Activated CD8-positive, alpha-beta T cell treated with anti-CD3 and anti-CD28 coated beads, Interleukin-2, amount 10 ng/mL, durations not matched to agents 7 days and 5 days (primary cell): Measurements from ENCODE around the gene RIMBP3C. TPM values are rescaled to one million over a fixed set of nuclear protein-coding genes. Genes with fewer than 3 reads are reported as not detected.
"Not testable (repeated sequence)": the region's sequence is repeated elsewhere in the genome, so short reads cannot be mapped to it uniquely, and the experiment has no call there.

Experiments
- ATAC-seq: fragments of 150-1000 bp; cut with Tn5 transposase; one replicate; pipeline ENCODE4 v1.10.0; 2021; ENCODE audit warnings: moderate library complexity
- CTCF ChIA-PET: fragments of 350-600 bp; sonication (Branson Sonifier 250); formaldehyde crosslinking; loops from one replicate; lab custom pipeline; 2021; ENCODE audit warnings: antibody characterized with exemption; lab: Charles Lee
- POLR2A ChIA-PET: fragments of 350-600 bp; sonication (Branson Sonifier 250); formaldehyde crosslinking; loops from one replicate; lab custom pipeline; 2021; ENCODE audit warnings: antibody characterized with exemption; lab: Charles Lee
- DNase-seq: peaks from one replicate; pipeline ENCODE4 v3.0.0-alpha.2; 2020
- H3K27ac Mint-ChIP-seq: one replicate; pipeline ENCODE4 v1.8.0; 2021; ENCODE audit warnings: mild to moderate bottlenecking, mixed read lengths
- H3K27me3 Mint-ChIP-seq: one replicate; pipeline ENCODE4 v1.8.0; 2021; ENCODE audit warnings: low read depth, mixed read lengths
- H3K36me3 Mint-ChIP-seq: one replicate; pipeline ENCODE4 v1.8.0; 2021; ENCODE audit warnings: low read depth, mixed read lengths
- H3K4me1 Mint-ChIP-seq: one replicate; pipeline ENCODE4 v1.8.0; 2021; ENCODE audit warnings: low read depth, mixed read lengths
- H3K4me3 Mint-ChIP-seq: one replicate; pipeline ENCODE4 v1.8.0; 2021; ENCODE audit warnings: mild to moderate bottlenecking, mixed read lengths
- H3K9me3 Mint-ChIP-seq: one replicate; pipeline ENCODE4 v1.8.0; 2022; ENCODE audit warnings: mixed read lengths; ENCODE audit not compliant: insufficient read depth
- total RNA-seq, 2 experiments: library from RNA; stranded (reverse); gene quantifications; one replicate each; pipeline ENCODE4 v1.2.3, GENCODE V29; 2021

The RIMBP3C gene
- total RNA-seq, 2 experiments from 2014 or later = 0.08 to 0.34 TPM

DNA sequence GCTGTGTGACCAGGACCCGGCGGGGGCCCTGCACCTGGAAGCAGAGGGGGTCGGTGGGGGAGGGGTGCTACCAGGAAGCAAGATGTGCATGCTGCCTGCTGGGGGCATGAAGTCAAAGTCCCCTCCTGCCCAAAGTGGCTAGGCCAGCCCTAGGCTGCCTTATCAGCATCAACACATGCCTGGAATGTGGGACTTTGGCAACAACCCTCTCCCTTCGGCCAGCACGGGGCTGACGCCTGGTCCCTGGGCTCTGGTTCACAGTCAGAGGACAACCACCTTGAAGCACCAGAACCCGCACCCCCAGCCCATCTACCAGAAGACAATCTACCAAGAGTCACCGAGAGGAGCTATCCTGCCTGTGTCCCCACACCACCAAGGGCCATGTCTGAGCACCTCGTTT is 40.9 kb downstream of the RIMBP3C start:
- CTCF ChIA-PET, H3K27ac Mint-ChIP-seq, H3K36me3 Mint-ChIP-seq, H3K27me3 Mint-ChIP-seq, H3K4me1 Mint-ChIP-seq, ATAC-seq, H3K9me3 Mint-ChIP-seq, POLR2A ChIA-PET, DNase-seq, H3K4me3 Mint-ChIP-seq: not testable (repeated sequence)

- H3K4me1 Mint-ChIP-seq, H3K4me3 Mint-ChIP-seq, DNase-seq, H3K27ac Mint-ChIP-seq, CTCF ChIA-PET, H3K9me3 Mint-ChIP-seq, POLR2A ChIA-PET, H3K27me3 Mint-ChIP-seq, H3K36me3 Mint-ChIP-seq: not testable (repeated sequence)
- peak; percentile 33 for ATAC-seq
Measured at GRCh38 chr22:21499623-21500506, 51.4 kb downstream of the RIMBP3C start.

- CTCF ChIA-PET, H3K9me3 Mint-ChIP-seq, DNase-seq, H3K27ac Mint-ChIP-seq, H3K4me3 Mint-ChIP-seq, H3K36me3 Mint-ChIP-seq, POLR2A ChIA-PET, ATAC-seq, H3K4me1 Mint-ChIP-seq, H3K27me3 Mint-ChIP-seq: not testable (repeated sequence)
Measured at GRCh38 chr22:21498489-21498888, 52.8 kb downstream of the RIMBP3C start.

DNA sequence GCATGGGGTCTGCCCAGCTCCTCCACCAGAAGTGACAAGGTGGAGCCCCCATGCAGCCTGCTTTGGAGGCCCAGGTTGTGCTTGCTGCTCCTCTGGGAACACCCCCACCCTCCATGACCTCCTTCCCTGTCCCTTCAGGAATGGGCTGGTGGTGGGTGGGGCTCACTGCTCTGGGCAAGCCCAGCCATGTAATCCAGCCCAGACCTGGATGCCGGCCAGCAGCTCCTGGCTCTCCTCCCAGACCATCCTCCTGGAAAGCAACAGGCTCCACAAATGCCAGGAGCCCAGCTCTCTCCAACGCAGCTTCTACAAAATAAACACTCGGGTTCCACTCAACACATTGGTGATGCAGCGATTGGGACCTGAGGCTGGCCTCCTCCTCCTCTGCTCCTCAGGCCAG is 53.3 kb downstream of the RIMBP3C start:
- POLR2A ChIA-PET, H3K27ac Mint-ChIP-seq, H3K9me3 Mint-ChIP-seq, ATAC-seq, DNase-seq, H3K4me3 Mint-ChIP-seq, H3K36me3 Mint-ChIP-seq, H3K4me1 Mint-ChIP-seq, H3K27me3 Mint-ChIP-seq, CTCF ChIA-PET: not testable (repeated sequence)

Other genes with a start within 250 kb of the RIMBP3C start
- under 1 TPM; 0.18 to 0.68 TPM for gene RIMBP3B, start 167.7 kb downstream of the RIMBP3C start, total RNA-seq
- 1 to 10 TPM; 4.1 to 4.8 TPM for gene HIC2, start 134.1 kb downstream of the RIMBP3C start, total RNA-seq
- gene TMEM191C, start 84.1 kb downstream of the RIMBP3C start, total RNA-seq = 1 to 10 TPM; 1.1 to 2.4 TPM
- 10 to 100 TPM; 65.3 to 69.6 TPM for gene UBE2L3, start 16.3 kb upstream of the RIMBP3C start, total RNA-seq
- gene YDJC, start 78.6 kb upstream of the RIMBP3C start, total RNA-seq = 10 to 100 TPM; 46.7 to 47.1 TPM
- 1 to 10 TPM in 1 of 2 experiments, under 1 TPM in 1; 0.66 to 1.6 TPM for gene CCDC116, start 81.3 kb upstream of the RIMBP3C start, total RNA-seq
- gene SDF2L1, start 90.8 kb upstream of the RIMBP3C start, total RNA-seq = 10 to 100 TPM; 85.9 to 86.4 TPM
- 10 to 100 TPM; 66.0 to 72.1 TPM for gene PPIL2, start 114.6 kb upstream of the RIMBP3C start, total RNA-seq
- gene YPEL1, start 184.3 kb upstream of the RIMBP3C start, total RNA-seq = 1 to 10 TPM; 6.3 to 8.8 TPM